Endometrial microvascular endothelial cells (primary cell): ENCODE data around the gene DUSP16. TPM values are rescaled to one million over a fixed set of nuclear protein-coding genes. Genes with fewer than 3 reads are reported as not detected.

Experiments
- in situ Hi-C: cut with HindIII; loops from 2 replicates; pipeline ENCODE4 v1.10.0; 2017; ENCODE audit warnings: low sequenced_read_pairs, low pct_unique_long_range_greater_than_20kb; ENCODE audit errors: inconsistent ontology term
- total RNA-seq: library from RNA; depleted of rRNA; stranded (reverse); fragments of >200 nt; gene quantifications from one replicate; pipeline ENCODE4 v1.2.3, GENCODE V29; 2015; ENCODE audit errors: inconsistent ontology term

Gene DUSP16
- total RNA-seq, 1 donor from 2014 or later: 11.2 TPM

- in situ Hi-C loops: no loop called here
These were observed 125.8 kb downstream of the DUSP16 start for GRCh38 chr12:12436831-12437345.

- in situ Hi-C loops: no loop called here
These were observed 129.4 kb downstream of the DUSP16 start for GRCh38 chr12:12433203-12433731.

- in situ Hi-C loops: no loop called here
These were observed 130.3 kb downstream of the DUSP16 start for GRCh38 chr12:12432364-12432763.

DNA sequence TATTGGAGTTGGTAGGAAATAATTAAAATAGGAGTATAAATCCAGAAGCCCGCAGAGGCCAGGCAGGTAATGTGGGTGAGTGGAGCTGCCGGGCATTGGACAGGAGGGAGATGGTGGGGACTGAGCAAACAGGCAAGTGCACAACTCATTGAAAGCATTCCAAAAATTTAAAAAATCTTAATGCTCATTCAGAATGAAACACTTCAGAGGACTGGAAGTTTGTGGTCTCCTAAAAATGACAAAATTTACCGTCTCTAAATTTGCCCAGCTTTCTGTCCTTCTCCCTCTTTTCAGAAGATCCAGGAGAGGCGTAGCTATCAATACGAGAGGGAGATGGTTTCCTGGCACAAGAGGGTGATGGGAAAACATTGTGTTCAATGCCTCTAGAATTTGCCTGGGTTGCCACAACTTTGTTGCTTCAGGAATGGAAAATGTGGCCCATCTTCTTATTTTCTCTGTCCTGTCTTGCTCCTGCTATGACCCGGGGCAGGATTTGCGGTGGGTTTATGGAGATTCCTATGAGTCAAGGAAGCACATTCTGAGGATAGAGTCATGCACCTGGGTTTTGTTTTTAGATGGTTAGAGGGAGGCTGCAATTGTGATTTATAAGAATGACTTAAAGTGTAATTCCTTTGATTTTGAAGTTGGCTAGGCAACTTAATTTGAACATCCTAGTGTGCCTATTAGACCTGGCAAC, 133.6 kb downstream of the DUSP16 start:
- in situ Hi-C loops: no loop called here

GRCh38 chr12:12428047-12428446, 134.6 kb downstream of the DUSP16 start:
- in situ Hi-C loops: no loop called here

DNA sequence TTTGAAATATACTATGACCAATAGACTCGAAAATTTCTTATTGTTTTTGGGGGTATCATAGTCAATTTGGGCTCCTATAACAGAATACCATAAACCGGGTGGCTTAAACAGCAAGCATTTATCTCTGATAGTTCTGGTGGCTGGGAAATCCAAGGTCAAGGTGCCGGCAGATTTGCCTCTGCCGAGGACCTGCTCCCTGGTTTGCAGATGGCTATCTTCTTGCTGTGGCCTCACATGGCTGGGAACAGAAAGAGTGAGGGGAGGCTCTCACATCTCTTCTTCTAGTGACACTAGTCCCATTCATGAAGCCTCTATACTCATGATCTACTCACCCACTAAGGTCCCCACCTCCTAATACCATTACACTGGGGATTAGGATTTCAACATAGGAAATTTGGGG, 135.1 kb downstream of the DUSP16 start:
- in situ Hi-C loops: no loop called here

DNA sequence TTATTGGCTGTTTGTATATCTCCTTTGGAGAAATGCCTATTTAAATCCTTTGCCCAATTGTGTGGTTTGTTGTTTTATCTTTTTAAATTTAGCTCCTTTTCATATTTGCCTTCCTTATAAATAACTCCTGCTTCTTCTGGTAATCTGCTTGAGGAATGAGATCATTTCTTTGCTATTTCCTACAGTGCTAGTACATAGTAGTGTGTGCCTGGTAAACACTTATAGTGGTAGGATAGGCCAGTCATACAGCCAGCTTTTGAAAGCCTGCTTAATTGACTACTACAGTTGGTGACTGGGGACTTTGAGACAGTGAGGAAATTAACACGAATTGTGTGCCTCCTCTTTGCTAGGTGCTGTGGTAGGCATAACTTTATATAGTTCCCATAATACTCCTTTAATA, 137.0 kb downstream of the DUSP16 start:
- in situ Hi-C loops: no loop called here

- in situ Hi-C loops: no loop called here
These were observed 137.7 kb downstream of the DUSP16 start for GRCh38 chr12:12425001-12425400.

Other genes starting within 250 kb of the DUSP16 start
- gene MANSC1, start 212.6 kb downstream of the DUSP16 start, total RNA-seq: 42.2 TPM
- 11.3 TPM for gene BORCS5, start 205.8 kb downstream of the DUSP16 start, total RNA-seq
- 20.9 TPM for gene CREBL2, start 49.0 kb upstream of the DUSP16 start, total RNA-seq
- gene GPR19, start 133.3 kb upstream of the DUSP16 start, total RNA-seq: not detected
- 26.1 TPM for gene CDKN1B, start 154.5 kb upstream of the DUSP16 start, total RNA-seq
- gene APOLD1, start 222.8 kb upstream of the DUSP16 start, total RNA-seq: 17.6 TPM